Neural progenitor cell (in vitro differentiated cells): Measurements from ENCODE around the gene GBX2. TPM values are rescaled to one million over a fixed set of nuclear protein-coding genes. Genes with fewer than 3 reads are reported as not detected.
A peak's percentile ranks its signal among the peaks of the same experiment; 100 is the strongest.

Source experiments
- DNase-seq: peaks from one replicate; pipeline ENCODE4 v3.0.0-alpha.2; 2016; ENCODE audit warnings: low spot score
- H2AFZ ChIP-seq: fragments of 200-600 bp; sonication (generic); replicated peaks from 2 replicates; pipeline ENCODE4 v1.6.1; 2016; ENCODE audit warnings: antibody characterized with exemption
- H3F3A ChIP-seq: fragments of 200-600 bp; sonication (generic); 2 replicates; pipeline ENCODE4 v1.6.1; 2016; ENCODE audit warnings: antibody characterized with exemption, low read depth
- H3K27ac ChIP-seq: fragments of 200-600 bp; sonication (generic); 2 replicates; pipeline ENCODE4 v1.5.1; 2016; ENCODE audit warnings: mild to moderate bottlenecking
- H3K27me3 ChIP-seq: fragments of 200-600 bp; sonication (generic); 2 replicates; pipeline ENCODE4 v1.6.1; 2016; ENCODE audit warnings: mild to moderate bottlenecking, moderate library complexity
- H3K36me3 ChIP-seq: fragments of 200-600 bp; sonication (generic); 2 replicates; pipeline ENCODE4 v1.5.1; 2016
- H3K4me1 ChIP-seq: fragments of 200-600 bp; sonication (generic); 2 replicates; pipeline ENCODE4 v1.6.1; 2016; ENCODE audit warnings: mixed run types
- H3K4me2 ChIP-seq: fragments of 200-600 bp; sonication (generic); 2 replicates; pipeline ENCODE4 v1.6.1; 2016
- H3K4me3 ChIP-seq: fragments of 200-600 bp; sonication (generic); 2 replicates; pipeline ENCODE4 v1.5.1; 2016
- H3K79me2 ChIP-seq: fragments of 200-600 bp; sonication (generic); 2 replicates; pipeline ENCODE4 v1.6.1; 2016; ENCODE audit warnings: low read depth
- H3K9ac ChIP-seq: fragments of 200-600 bp; sonication (generic); 2 replicates; pipeline ENCODE4 v1.6.1; 2016
- H3K9me3 ChIP-seq: fragments of 200-600 bp; sonication (generic); 2 replicates; pipeline ENCODE4 v1.5.1; 2016; ENCODE audit warnings: low read depth
- H4K20me1 ChIP-seq: fragments of 200-600 bp; sonication (generic); 2 replicates; pipeline ENCODE4 v1.6.1; 2016; ENCODE audit warnings: low read depth
- H3K27ac Mint-ChIP-seq: 3 replicates; pipeline ENCODE4 v1.8.0; 2021; ENCODE audit warnings: mixed read lengths
- H3K27me3 Mint-ChIP-seq: 2 replicates; pipeline ENCODE4 v1.8.0; 2022; ENCODE audit warnings: low read depth, mild to moderate bottlenecking, inconsistent platforms, moderate library complexity, mixed read lengths; ENCODE audit not compliant: insufficient read depth
- H3K36me3 Mint-ChIP-seq: 3 replicates; pipeline ENCODE4 v1.8.0; 2021; ENCODE audit warnings: mixed read lengths
- H3K4me1 Mint-ChIP-seq: 3 replicates; pipeline ENCODE4 v1.8.0; 2021; ENCODE audit warnings: mixed read lengths
- H3K4me3 Mint-ChIP-seq: 3 replicates; pipeline ENCODE4 v1.8.0; 2021; ENCODE audit warnings: mild to moderate bottlenecking, moderate library complexity, mixed read lengths
- H3K9me3 Mint-ChIP-seq: 3 replicates; pipeline ENCODE4 v1.8.0; 2020; ENCODE audit warnings: mixed read lengths
- CTCF ChIP-seq: fragments of 200-600 bp; sonication (generic); IDR thresholded peaks from 2 replicates; pipeline ENCODE4 v1.5.1; 2017; ENCODE audit warnings: antibody characterized with exemption, mild to moderate bottlenecking
- EZH2 ChIP-seq: fragments of 200-600 bp; sonication (generic); IDR thresholded peaks from 2 replicates; pipeline ENCODE4 v1.6.1; 2017; ENCODE audit warnings: antibody characterized with exemption, mild to moderate bottlenecking, moderate library complexity
- EZH2phosphoT487 ChIP-seq: fragments of 200-600 bp; sonication (generic); IDR thresholded peaks from 2 replicates; pipeline ENCODE4 v1.6.1; 2017; ENCODE audit warnings: antibody characterized with exemption
- total RNA-seq: library from RNA; depleted of rRNA; stranded (reverse); fragments of >200 nt; gene quantifications from 2 replicates; pipeline ENCODE4 v1.2.3, GENCODE V29; 2015; ENCODE audit warnings: low replicate concordance

The GBX2 gene
- total RNA-seq, 1 donor from 2014 or later = not detected

- DNase-seq = peak; percentile 83
- Histone ChIP-seq H3K4me2 (no peak overlapping the region), H3K79me2 (no peaks in the 10 kb centered on the region), H2AFZ (no peak overlapping the region), H3K27me3 (peaks cover 70% of the 10 kb centered on the region), H3K4me1 (peaks cover 11% of the 10 kb centered on the region), H3K36me3 (no peaks in the 10 kb centered on the region), H3K9me3 (no peaks in the 10 kb centered on the region), H4K20me1 (peaks cover 29% of the 10 kb centered on the region), H3K4me3 (no peak overlapping the region), H3K27ac (no peak overlapping the region), H3K9ac (no peak overlapping the region), H3F3A (peaks cover 33% of the 10 kb centered on the region)
- H3K4me1 Mint-ChIP-seq = peaks cover 23% of the 10 kb centered on the region
- TF ChIP-seq EZH2phosphoT487 (no peak), EZH2 (no peak), CTCF (peak; percentile 96)
- H3K9me3 Mint-ChIP-seq = peaks cover 7% of the 10 kb centered on the region
- no peak overlapping the region for H3K27ac Mint-ChIP-seq
- peaks cover 3% of the 10 kb centered on the region for H3K36me3 Mint-ChIP-seq
- H3K4me3 Mint-ChIP-seq = peak overlapping the region; percentile 14
- H3K27me3 Mint-ChIP-seq = peaks cover 25% of the 10 kb centered on the region
Observed at GRCh38 chr2:236180831-236181453, 12.8 kb upstream of the GBX2 start.

GRCh38 chr2:236180076-236180816 lies 12.1 kb upstream of the GBX2 start:
- H3K36me3 ChIP-seq = no peaks in the 10 kb centered on the region
- H3K4me1 ChIP-seq = peaks cover 11% of the 10 kb centered on the region
- Mint-ChIP-seq H3K4me1 (peaks cover 30% of the 10 kb centered on the region), H3K9me3 (peaks cover 7% of the 10 kb centered on the region), H3K27ac (no peak overlapping the region), H3K4me3 (peak overlapping the region; percentile 80), H3K36me3 (no peaks in the 10 kb centered on the region), H3K27me3 (peaks cover 30% of the 10 kb centered on the region)
- no peak overlapping the region for H3K4me3 ChIP-seq
- H4K20me1 ChIP-seq = peaks cover 36% of the 10 kb centered on the region
- no peaks in the 10 kb centered on the region for H3K9me3 ChIP-seq
- peaks cover 77% of the 10 kb centered on the region for H3K27me3 ChIP-seq
- no peak overlapping the region for H3K4me2 ChIP-seq
- no peak for TF ChIP-seq CTCF
- peak; percentile 7 for TF ChIP-seq EZH2
- no peak for TF ChIP-seq EZH2phosphoT487
- H2AFZ ChIP-seq = no peak overlapping the region
- no peak overlapping the region for H3K9ac ChIP-seq
- no peak overlapping the region for H3K27ac ChIP-seq
- DNase-seq = no peak
- H3F3A ChIP-seq = peaks cover 33% of the 10 kb centered on the region
- H3K79me2 ChIP-seq = no peaks in the 10 kb centered on the region

DNA sequence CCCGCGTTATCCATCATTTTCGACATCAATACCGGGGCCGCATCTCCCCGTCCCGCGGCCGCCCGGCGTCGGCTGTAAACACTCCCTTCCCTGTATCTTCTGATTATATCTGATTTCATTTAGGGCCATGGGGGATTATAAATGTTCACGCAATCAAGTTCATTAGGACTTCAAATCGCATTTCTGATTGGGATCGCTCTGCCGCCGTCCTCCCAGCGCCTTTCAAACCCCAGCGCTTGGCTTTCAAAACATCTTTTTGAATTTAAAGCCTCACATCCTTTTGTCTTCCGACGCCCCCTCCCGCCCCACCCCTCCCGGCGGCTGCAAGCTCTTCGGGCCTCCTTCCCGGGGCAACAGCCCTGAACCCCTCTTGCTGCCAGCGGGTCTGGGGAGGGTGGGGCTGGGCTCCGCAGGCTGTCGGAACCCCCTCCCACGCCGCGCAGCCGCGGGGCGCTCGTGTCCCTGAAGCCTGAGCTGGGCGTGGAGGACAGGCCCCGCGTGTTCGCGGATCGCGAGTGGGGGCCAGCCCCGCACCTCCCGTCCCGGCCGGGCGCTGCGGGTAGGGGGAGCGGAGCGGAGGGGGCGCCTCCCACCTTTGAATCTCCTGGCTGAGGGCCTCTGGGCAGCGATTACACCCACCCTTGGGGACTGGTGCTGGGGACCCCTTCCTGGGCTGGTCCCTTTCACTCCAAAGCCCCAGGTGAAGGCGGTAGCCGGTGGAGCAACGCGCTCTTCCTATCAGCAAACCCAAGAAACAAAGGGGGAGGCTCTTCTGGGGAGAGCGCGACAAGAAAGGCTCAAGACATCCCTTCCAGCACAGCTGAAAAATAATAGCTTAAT lies 11.3 kb upstream of the GBX2 start:
- DNase-seq = peak; percentile 61
- Mint-ChIP-seq H3K27me3 (peaks cover 33% of the 10 kb centered on the region), H3K36me3 (no peaks in the 10 kb centered on the region), H3K4me1 (peaks cover 38% of the 10 kb centered on the region), H3K4me3 (peak overlapping the region; percentile 80), H3K27ac (no peak overlapping the region), H3K9me3 (peaks cover 2% of the 10 kb centered on the region)
- peaks cover 40% of the 10 kb centered on the region for H3F3A ChIP-seq
- TF ChIP-seq EZH2 = peak; percentile 92
- TF ChIP-seq CTCF = no peak
- TF ChIP-seq EZH2phosphoT487 = peak; percentile 91
- H4K20me1 ChIP-seq = peaks cover 44% of the 10 kb centered on the region
- no peak overlapping the region for H3K9ac ChIP-seq
- H3K27ac ChIP-seq = no peak overlapping the region
- peaks cover 85% of the 10 kb centered on the region for H3K27me3 ChIP-seq
- H3K4me3 ChIP-seq = peak overlapping the region; percentile 48
- peaks cover 11% of the 10 kb centered on the region for H3K4me1 ChIP-seq
- H2AFZ ChIP-seq = no peak overlapping the region
- no peaks in the 10 kb centered on the region for H3K9me3 ChIP-seq
- peak overlapping the region; percentile 73 for H3K4me2 ChIP-seq
- H3K36me3 ChIP-seq = no peaks in the 10 kb centered on the region
- no peaks in the 10 kb centered on the region for H3K79me2 ChIP-seq
